Stomach (tissue), 4 donors: ENCODE measurements around the gene IGSF11.

Experiments
- CTCF ChIP-seq, 7 experiments: fragments of 450-650 bp in 4 of 7; fragments of 200-600 bp in 3 of 7; sonication (generic) in 3 of 7; IDR thresholded peaks; one replicate each; pipeline ENCODE4 v1.5.1; 2016 to 2019; ENCODE audit warnings: antibody characterized with exemption in 7 of 7, control low read depth in 2 of 7, mild to moderate bottlenecking in 1 of 7
- EP300 ChIP-seq: sonication (generic); formaldehyde crosslinking; IDR thresholded peaks from one replicate; pipeline ENCODE4 v1.6.1; 2017; ENCODE audit warnings: antibody characterized with exemption

GRCh38 chr3:119044593-119044992, 9.9 kb upstream of the IGSF11 start:
- TF ChIP-seq CTCF (IDR thresholded peaks at IDR 0.05) (no peak), EP300 (no peak)
